ENCODE data around the gene JAZF1. TPM values are rescaled to one million over a fixed set of nuclear protein-coding genes. Genes with fewer than 3 reads are reported as not detected.
"Not testable (repeated sequence)": the region's sequence is repeated elsewhere in the genome, so short reads cannot be mapped to it uniquely, and the experiment has no call there.

The JAZF1 gene
- total RNA-seq, 1 experiment from 2014 or later = 6.9 TPM

DNA sequence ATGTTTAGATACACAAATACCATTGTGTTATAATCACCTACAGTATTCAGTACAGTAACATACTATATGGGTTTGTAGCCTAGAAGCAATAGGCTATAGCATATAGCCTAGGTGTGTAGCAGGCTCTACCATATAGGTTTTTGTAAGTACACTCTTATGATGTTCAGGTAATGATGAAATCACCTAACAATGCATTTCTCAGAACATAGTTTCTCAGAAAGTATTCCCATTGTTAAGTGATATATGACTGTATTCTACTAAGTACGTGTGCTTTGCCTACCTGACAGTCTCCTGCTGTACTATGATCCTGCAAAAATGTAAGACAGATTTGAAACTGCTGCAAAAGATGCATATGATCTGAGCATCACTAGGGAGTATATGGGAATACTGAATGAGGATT lies 137.9 kb downstream of the JAZF1 start:
- DNase-seq (ENCODE audit: low read depth) = no peak

DNA sequence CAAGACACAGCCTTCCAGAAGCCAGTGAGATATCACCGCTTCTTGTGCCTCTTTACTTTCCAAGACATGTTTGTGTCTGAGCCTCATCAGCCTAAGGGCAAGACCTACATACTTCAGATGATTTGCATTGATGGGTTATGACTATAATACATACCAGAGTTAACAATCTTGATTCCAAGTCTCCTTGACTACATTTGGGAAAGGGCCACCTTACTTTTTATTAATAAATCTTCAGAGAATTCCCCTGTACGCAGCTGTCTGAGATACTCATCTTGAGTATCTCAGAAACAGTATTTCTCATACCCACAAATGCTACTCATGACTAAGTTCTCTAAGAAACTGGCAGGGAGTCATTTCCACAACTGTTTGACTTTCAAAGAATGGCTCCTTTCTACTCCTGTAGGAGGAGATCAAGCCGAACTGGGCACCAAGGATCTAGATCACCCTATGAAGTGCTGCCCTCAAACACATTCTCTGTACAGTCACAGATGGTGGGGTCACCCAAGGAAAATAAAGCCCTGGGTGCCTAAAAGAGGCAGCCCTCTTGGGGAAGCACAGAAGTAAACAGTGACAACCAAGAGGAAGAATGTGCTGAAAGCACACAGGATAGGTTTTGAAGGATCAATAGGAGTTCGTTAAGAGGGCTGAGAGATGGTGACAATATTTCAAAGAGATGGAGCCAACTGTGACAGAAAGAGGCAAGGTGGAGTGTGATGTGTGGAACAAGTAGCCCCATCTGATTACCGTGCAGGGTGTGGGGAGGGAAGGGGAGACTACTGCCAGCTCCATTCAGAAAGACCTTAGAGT lies 138.9 kb downstream of the JAZF1 start:
- DNase-seq (ENCODE audit: low read depth) = peak; percentile 95

DNA sequence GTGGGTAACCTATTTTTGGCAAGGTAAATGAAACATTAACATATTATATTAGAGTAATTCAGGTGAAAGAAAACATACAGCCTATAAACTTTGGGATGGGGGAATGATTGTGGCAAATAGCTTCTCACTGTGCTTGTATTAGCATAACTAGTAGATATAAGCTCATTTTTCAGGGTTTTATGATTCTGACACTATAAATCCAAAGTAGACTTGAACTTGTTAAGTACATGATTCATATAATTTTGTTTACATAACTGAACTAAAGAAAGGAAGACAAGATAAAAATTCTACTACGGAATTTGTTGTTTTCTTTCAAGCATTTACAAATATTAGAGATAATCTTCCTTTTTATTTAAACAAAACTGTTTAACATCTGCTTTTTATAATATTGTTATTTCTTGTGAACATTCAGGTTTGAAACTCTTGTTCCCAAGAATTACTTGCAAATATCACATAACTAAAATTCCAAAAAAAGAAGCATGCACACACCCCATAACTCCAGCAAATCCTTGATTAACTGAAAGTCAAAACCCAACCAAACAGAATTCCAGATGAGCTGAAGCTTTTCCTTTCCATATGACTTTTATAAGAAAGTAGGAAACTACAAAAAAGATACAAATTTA lies 142.3 kb downstream of the JAZF1 start:
- peak; percentile 34 for DNase-seq (ENCODE audit: low read depth)

DNA sequence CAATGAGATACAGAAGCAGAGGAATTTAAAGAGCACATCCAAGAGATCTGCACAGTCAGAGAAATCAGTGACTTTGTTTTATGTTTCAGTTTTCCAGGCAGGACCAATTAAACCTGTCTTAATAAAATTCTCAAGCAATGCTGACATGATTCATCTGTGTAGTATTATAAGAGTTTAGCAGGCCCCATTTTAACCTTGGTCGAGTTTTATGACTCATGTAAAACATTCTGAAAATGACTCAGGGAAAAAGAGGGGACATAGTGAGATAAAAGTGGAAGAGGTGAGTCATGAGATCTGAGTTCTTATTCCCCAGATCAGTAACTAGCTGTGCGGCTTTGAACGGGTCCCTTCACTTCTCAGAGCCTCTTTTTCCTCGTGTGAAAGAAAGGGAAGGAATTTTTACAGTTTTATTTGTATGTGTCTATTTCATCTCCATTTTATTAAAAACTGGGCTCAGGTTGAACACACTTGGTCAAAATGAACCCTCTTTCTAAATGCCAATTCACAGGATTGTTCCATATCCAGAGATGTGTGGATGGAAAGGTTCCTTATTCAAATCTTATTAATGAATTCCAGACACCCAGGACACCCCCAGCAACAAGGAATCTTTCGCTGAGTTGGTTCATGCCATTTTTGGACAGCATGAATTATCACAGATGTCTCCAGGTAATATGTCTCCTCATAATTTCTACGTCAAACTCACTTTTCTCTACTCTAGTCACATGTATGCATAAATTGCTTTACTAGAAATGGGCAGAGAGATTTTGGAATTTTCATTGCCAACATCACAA lies 143.2 kb downstream of the JAZF1 start:
- peak; percentile 99 for DNase-seq (ENCODE audit: low read depth)

DNA sequence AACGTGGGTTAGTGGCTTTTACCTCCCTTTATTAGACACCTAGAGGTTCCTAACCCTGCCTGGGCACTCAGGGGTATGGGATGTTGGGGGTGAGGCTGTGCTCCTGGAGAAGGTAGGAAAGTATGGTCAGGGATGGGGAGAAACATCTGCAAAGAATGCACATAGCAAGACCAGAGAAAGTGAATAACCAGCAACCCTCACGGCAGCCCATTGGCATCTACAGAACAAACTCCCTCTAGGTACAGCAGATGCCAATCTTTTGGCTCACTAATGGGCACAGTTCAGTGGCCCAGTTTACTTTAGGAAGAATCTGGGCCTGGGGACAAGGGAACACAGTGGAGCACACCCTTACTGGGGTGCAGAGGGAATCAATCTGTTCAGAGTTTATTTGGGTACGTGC lies 143.9 kb downstream of the JAZF1 start:
- DNase-seq (ENCODE audit: low read depth) = peak; percentile 57

DNA sequence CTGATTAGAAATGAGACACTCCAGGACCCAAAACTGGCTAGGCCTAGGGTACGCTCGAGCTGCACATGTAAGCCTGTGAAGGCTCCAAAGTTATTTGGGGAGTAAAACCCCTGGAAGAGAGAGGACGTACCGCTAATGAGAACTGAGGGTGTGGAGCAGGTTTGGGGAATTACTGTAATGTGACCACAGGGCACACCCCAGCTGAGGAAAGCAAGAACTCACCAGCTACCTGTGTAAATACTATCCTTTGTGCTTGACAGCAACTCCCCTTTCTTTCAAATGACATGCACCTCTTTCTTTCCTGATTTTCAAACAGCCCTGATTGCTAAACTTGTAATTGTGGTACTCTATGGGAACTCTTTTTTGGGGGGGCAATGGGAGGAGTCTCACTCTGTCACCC lies 147.2 kb downstream of the JAZF1 start:
- no peak for DNase-seq (ENCODE audit: low read depth)

DNA sequence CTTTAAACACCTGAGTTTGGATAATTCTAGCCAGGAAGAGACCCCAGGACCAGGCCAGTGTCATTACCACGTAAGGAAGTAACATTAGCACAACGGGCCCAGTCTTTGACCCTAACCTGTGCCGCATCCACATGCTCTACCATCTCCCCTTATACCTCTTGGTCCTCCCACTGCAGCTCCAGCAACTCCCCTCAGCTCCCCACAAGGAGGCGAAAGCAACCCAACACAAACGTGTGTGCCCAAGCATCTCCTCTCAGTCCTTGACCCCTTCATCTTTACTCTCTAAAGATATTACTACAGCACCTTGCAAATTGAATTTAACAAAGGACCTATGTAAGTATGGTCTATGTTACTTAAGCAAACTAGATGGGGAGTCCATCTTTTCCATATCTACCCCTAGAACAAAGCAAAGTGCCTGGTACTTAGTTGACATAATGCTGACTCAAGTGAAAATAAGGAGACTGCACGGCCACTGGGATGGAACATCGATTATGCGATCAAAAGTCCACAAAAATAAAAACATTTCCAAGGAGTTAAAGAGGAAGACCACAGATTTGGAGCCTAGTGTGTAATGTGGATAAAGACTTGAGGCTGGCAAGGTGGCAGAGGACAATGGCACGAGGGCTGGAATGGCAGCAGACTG lies 147.7 kb downstream of the JAZF1 start:
- DNase-seq (ENCODE audit: low read depth) = no peak

DNA sequence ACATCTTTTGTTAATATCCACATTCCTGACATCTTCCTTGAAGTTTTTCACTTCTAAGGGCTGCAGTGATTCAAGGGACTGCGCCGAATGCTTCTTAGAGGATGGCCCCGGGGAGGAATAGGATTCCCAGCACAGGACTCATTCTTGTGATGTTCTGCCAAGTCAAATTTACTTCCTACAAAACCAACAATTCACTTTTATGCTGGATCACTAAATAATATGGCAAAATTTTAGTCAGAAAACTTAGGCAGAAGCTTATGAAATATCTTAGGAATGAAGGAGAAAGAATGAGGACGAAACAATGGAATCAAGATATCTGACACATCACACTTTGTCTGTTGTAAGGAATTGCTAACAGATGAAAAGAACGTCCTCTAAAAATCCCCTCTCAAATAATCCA lies 151.5 kb downstream of the JAZF1 start:
- peak; percentile 30 for DNase-seq (ENCODE audit: low read depth)

DNA sequence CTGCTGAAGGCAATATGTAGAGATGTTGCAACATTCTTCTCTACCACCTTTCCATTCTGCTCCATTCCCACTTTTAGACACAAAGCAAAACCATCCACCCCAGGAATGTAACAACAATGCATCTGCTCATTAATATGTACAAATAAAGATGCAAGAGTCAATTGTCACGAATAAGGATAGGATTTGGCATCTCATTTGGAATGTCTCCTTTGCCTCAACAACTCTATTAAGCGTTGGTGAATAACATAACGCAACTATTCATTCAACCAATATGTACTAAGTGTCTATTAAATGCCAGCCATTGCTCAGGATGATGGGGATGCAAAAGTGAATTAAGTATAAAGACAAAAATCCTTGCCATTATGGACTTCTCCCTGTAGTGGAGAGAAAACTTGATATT lies 152.1 kb downstream of the JAZF1 start:
- no peak for DNase-seq (ENCODE audit: low read depth)

DNA sequence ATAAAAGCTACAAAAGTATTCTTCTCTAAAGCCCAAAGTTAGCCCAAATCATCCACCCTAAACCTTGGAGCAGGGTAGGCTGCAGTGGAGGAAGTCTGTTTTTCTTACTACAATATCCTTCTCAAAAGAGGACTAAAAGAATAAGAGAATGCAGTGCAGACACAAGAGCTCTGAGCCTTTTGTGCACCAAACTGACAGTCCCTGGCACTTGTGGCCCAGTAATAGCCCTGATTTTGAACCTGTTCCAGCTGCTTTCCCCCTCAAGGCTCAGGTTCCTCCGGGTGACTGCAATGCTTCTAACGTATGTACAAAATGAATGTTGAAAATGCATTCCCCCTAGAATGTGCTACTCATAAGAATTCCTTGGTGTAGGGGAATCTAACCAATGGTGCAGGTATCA lies 154.4 kb downstream of the JAZF1 start:
- DNase-seq (ENCODE audit: low read depth) = no peak

DNA sequence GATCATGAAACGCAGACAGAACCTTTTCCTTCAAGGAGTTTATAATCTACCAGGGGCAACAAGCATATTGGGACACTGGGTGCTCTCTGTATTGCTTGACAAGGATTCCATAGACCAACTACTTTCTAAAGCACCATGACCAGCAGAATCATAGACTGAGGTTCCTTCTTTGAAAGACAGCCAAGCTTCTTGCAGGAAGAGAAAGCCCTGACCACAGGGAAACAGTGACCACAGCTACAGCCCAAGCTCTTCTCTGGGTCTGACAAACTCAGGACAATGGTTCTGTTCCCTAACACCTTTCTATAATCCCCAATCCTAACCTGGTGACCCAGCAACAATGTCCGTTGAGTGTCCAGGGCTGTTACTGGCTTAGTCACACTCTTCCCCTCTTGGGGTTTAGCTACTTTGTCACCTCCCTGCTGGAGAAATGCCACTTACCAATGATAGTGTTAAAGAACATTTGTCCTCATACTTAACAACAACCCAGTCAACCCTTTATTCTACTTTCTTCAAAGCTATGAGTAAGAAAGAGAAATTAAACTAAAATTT lies 155.7 kb downstream of the JAZF1 start:
- DNase-seq (ENCODE audit: low read depth) = peak; percentile 71

DNA sequence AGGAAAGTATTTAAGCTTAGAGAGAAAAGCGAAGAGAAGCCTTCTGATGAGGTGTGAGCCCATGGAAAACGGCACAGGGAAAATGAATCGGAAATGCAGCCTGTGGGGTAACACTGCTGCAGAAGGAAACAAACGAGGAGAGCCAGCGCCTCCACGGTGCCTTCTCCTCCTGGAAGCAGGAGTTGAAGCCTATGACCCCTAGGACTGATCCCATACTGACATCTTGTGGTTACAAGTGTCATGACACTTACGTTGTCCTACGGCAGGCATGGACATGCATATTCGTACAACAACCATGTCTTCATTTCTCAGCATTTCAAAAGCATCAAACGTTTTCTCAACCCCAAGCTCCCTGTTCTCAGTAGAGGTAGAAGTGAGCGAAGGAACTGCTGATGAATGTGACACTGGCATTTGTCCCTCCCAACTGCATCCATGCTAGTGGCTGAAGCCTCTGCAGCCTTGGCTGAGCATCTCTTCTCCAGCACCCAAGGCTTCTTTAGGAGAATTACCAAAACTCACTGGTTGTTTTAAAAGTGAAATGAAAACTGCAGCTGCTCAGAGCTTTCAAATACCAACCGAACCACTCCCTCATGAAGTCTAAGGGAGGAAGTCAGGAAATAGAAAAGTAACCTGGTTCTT lies 160.2 kb downstream of the JAZF1 start:
- peak; percentile 80 for DNase-seq (ENCODE audit: low read depth)

DNA sequence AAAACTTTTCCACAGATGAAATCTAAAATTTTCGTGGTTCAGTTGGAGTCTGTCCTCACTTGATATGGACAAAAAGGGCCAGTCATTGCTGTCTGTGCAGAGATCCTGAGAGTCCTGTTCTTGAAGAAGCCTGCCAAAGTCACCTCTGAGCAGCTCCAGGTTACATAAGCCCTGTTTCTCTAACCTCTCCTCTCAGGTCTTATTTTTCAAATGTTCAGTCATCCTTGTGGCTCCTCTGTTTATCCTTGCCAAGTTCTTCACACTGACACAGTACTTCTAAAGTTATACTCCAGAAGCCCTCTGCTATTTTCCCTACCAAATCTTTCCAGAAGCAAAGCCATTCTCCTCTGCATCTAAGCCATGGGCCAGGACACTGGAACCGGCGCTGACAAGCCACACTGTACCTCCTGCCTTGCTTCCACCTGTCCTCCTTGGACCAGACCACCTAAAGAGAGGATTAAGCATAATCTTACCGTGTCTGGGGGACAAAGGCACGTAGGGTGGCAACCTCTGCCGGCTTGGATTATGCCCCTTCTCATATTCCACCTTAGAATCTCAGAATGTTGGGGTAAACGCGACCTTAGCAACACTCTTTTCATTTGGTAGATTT lies 161.6 kb downstream of the JAZF1 start:
- peak; percentile 31 for DNase-seq (ENCODE audit: low read depth)

DNA sequence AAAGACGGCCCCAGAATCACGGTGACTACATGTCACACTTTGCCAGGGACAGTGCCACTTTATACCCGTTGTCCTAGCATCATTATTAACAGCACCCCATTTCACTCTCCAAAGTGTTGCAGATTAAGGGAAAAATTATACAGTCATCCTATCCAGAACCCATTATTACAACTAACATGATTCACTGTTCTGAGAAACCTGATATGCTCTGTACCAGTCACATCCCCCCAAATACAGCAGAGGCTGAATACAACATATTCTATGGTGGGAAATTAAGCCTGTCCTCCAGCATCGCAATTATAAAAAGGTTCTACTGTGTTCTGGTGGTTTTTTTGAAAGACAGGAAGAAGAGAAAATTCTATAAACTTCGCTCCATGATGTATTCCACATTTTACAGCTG lies 162.1 kb downstream of the JAZF1 start:
- DNase-seq (ENCODE audit: low read depth) = peak; percentile 41

DNA sequence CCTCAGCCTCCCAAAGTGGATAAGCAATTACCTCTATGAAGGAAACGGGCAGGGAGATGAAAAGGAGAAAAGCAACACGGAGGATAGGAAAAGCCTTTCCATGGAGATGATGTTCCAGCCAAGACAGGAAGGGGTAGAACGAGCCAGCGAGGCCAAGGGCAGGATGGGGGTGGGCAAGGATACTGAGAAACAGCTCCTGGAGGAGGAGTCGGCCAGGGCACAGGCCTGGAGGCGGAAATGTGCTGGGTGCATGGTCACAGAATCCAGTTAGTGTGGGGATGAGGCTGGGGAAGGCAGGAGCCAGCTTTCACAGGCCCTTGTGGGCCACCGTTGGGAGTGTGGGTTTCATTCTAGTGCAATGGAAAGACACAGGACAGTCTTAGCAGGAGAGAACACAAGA lies 162.6 kb downstream of the JAZF1 start:
- no peak for DNase-seq (ENCODE audit: low read depth)

DNA sequence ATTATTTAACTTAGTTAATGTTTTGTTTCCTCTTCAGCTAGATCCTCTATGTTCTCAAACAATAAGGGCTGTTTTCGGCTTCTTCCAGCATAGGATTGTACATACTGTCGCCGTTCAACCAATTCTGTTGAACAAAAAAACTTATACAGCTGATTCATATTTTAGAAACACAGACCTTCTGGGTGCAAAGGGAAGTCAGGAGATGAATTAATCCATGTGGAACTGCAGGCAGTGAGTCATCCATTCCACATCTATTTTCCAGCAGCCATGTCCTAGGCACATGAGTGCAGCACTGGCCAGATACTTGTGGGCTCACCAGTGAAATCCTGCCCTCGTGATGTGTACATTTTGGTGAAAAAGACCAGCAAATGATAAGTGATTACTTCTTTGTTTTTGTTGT lies 163.2 kb downstream of the JAZF1 start:
- DNase-seq (ENCODE audit: low read depth) = peak; percentile 57

DNA sequence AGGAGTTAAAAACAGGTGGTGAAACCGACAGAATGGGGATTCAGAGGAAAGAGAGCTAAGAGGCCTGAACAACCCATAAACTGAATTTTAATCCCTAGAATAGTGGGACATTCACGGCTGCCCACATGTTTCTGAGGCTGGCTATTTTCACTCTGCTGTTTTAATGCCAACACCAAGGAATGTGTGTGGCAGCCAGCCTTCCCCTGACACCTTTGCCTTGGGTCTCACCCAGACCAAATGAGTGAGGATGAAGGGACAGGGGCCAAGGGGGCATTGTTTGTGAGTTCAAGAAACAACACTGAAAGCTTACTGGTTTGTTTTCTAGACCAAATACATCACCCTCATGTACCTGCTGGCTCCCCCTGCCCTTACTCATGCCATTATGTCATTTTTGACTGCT lies 164.3 kb downstream of the JAZF1 start:
- DNase-seq (ENCODE audit: low read depth) = no peak

DNA sequence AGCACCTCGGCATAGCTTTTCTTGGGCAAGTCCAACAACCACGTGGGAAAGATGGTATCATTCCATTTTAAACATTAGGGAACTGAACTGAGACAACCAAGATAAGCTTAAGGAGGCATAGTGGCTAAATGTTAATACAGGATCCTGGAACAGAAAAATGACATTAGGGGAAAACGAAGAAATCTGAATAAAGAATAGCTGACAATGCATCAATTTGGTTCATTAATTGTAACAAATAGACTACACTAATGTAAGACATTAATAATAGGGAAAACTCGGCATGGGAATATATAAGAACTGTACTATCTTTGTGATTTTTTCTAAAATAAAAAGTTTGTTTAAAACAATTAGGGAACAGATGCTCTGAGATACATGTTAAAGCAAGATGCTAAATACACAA lies 165.4 kb downstream of the JAZF1 start:
- DNase-seq (ENCODE audit: low read depth) = no peak

DNA sequence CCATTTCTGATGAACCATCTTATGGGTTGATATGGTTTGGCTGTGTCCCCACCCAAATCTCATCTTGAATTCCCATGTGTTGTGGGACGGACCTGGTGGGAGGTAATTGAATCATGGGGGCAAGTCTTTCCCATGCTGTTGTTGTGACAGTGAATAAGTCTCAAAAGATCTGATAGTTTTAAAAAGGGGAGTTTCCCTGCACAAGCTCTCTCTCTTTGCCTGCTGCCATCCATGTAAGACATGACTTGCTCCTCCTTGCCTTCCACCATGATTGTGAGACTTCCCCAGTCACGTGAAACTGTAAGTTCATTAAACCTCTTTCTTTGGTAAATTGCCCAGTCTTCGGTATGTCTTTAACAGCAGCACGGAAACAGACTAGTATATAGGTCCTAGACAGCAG lies 166.3 kb downstream of the JAZF1 start:
- not testable (repeated sequence) for DNase-seq (ENCODE audit: low read depth)

DNA sequence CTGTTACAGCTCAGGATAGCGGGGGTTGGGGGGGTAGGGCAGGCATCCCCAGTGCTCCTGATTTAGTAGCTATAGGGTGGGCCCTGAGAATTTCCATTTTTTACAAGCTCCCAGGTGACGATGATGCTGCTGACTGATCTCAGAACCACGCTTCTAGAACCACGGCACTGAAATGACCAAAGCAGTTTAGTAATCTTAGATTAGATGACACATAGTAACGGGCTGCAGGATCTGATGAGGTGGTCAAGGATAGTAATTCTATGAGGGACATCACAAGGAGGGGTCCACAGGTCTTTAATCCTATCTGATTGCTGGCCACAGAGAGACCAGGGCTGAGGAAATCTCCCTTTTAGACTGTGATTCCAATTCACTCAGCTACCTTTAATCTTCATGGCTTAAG lies 167.2 kb downstream of the JAZF1 start:
- DNase-seq (ENCODE audit: low read depth) = no peak

DNA sequence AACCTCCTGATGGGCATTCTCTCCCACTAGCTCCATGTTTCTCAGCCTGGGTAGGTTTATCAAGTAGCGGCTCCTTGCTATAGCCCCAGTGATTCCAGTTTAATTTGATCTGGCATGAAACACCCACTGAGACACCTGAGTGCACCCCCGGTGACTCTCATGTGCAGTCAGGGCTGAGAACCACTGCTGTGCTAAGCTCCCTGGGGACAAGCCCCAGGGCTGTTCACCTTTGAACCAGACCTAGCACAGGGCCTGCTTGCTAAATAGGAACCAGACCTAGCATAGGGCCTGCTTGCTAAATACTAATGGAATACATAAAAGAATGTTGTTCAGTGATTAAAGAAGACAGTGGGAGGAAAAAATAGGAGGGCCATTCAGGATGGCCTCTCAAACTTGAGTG lies 167.6 kb downstream of the JAZF1 start:
- no peak for DNase-seq (ENCODE audit: low read depth)
